GM23248 (cell line): ENCODE measurements around the gene PRKCSH.
"Not testable (repeated sequence)": the region's sequence is repeated elsewhere in the genome, so short reads cannot be mapped to it uniquely, and the experiment has no call there.

Experiments used
- EZH2 ChIP-seq: fragments of 200-600 bp; sonication (generic); IDR thresholded peaks from 2 replicates; pipeline ENCODE4 v1.6.1; 2018; ENCODE audit warnings: antibody characterized with exemption, mild to moderate bottlenecking; ENCODE audit not compliant: insufficient read depth, poor library complexity, severe bottlenecking
- EZH2phosphoT487 ChIP-seq: fragments of 200-600 bp; sonication (generic); IDR thresholded peaks from 2 replicates; pipeline ENCODE4 v1.6.1; 2018; ENCODE audit warnings: antibody characterized with exemption, moderate library complexity, mild to moderate bottlenecking, low read depth; ENCODE audit not compliant: insufficient read depth

- not testable (repeated sequence) for TF ChIP-seq EZH2, EZH2phosphoT487
Measured at GRCh38 chr19:11433526-11433925, 1.9 kb upstream of the PRKCSH start.
